Measurements from ENCODE around the gene ATL1. TPM values are rescaled to one million over a fixed set of nuclear protein-coding genes. Genes with fewer than 3 reads are reported as not detected.
"Not testable (repeated sequence)": the region's sequence is repeated elsewhere in the genome, so short reads cannot be mapped to it uniquely, and the experiment has no call there.

Gene ATL1
- total RNA-seq, 1 experiment from 2014 or later: 1.5 TPM

- no TSS peak for BruUV-seq (replicated peaks)
- Histone ChIP-seq H3K4me3 (ENCODE audit: low read depth in 2 of 2, low read length in 2 of 2) (no peak overlapping the region), H3K36me3 (ENCODE audit: control insufficient read depth, insufficient read depth, low read length) (no peaks in the 10 kb centered on the region), H3K4me1 (ENCODE audit: control insufficient read depth, insufficient read depth, low read length) (no peaks in the 10 kb centered on the region), H3K27ac (ENCODE audit: low read length) (no peak overlapping the region), H3K9me3 (ENCODE audit: control insufficient read depth, insufficient read depth, low read depth, low read length) (no peaks in the 10 kb centered on the region), H3K27me3 (ENCODE audit: control insufficient read depth, insufficient read depth, low read length) (no peaks in the 10 kb centered on the region)
- ATAC-seq (no peak), DNase-seq (ENCODE audit: low read depth, low spot score) (no peak)
- in situ Hi-C loops (cut with HindIII; ENCODE audit: low pct_unique_long_range_greater_than_20kb, low sequenced_read_pairs) (no loop called here), intact Hi-C loops (cut with micrococcal nuclease; ENCODE audit: unreplicated experiment) (no loop called here)
- ChIA-PET CTCF (no interaction called here), POLR2A (no interaction called here)
- TF ChIP-seq POLR2AphosphoS5 (IDR thresholded peaks at IDR 0.05; ENCODE audit: low read depth, low read length) (no peak), TCF7L2 (IDR thresholded peaks at IDR 0.05; ENCODE audit: low read depth, low read length) (no peak), SIN3A (IDR thresholded peaks at IDR 0.05; ENCODE audit: borderline replicate concordance, insufficient read depth, low read depth, low read length) (no peak)
- TF ChIP-seq, protein P1, sequence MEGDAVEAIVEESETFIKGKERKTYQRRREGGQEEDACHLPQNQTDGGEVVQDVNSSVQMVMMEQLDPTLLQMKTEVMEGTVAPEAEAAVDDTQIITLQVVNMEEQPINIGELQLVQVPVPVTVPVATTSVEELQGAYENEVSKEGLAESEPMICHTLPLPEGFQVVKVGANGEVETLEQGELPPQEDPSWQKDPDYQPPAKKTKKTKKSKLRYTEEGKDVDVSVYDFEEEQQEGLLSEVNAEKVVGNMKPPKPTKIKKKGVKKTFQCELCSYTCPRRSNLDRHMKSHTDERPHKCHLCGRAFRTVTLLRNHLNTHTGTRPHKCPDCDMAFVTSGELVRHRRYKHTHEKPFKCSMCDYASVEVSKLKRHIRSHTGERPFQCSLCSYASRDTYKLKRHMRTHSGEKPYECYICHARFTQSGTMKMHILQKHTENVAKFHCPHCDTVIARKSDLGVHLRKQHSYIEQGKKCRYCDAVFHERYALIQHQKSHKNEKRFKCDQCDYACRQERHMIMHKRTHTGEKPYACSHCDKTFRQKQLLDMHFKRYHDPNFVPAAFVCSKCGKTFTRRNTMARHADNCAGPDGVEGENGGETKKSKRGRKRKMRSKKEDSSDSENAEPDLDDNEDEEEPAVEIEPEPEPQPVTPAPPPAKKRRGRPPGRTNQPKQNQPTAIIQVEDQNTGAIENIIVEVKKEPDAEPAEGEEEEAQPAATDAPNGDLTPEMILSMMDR (IDR thresholded peaks at IDR 0.05): no peak
- TF ChIP-seq, protein P2, sequence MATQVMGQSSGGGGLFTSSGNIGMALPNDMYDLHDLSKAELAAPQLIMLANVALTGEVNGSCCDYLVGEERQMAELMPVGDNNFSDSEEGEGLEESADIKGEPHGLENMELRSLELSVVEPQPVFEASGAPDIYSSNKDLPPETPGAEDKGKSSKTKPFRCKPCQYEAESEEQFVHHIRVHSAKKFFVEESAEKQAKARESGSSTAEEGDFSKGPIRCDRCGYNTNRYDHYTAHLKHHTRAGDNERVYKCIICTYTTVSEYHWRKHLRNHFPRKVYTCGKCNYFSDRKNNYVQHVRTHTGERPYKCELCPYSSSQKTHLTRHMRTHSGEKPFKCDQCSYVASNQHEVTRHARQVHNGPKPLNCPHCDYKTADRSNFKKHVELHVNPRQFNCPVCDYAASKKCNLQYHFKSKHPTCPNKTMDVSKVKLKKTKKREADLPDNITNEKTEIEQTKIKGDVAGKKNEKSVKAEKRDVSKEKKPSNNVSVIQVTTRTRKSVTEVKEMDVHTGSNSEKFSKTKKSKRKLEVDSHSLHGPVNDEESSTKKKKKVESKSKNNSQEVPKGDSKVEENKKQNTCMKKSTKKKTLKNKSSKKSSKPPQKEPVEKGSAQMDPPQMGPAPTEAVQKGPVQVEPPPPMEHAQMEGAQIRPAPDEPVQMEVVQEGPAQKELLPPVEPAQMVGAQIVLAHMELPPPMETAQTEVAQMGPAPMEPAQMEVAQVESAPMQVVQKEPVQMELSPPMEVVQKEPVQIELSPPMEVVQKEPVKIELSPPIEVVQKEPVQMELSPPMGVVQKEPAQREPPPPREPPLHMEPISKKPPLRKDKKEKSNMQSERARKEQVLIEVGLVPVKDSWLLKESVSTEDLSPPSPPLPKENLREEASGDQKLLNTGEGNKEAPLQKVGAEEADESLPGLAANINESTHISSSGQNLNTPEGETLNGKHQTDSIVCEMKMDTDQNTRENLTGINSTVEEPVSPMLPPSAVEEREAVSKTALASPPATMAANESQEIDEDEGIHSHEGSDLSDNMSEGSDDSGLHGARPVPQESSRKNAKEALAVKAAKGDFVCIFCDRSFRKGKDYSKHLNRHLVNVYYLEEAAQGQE (IDR thresholded peaks at IDR 0.05; ENCODE audit: insufficient read depth in 1 of 2, low read depth in 2 of 2, low read length in 1 of 2): no peak
These were observed 64.5 kb downstream of the ATL1 start for GRCh38 chr14:50624447-50624846.

- H3K4me3 ChIP-seq (ENCODE audit: low read depth in 2 of 2, low read length in 2 of 2); ATAC-seq; BruUV-seq (replicated peaks); POLR2A ChIA-PET; H3K9me3 ChIP-seq (ENCODE audit: control insufficient read depth, insufficient read depth, low read depth, low read length); H3K4me1 ChIP-seq (ENCODE audit: control insufficient read depth, insufficient read depth, low read length); in situ Hi-C loops (cut with HindIII; ENCODE audit: low pct_unique_long_range_greater_than_20kb, low sequenced_read_pairs); intact Hi-C loops (cut with micrococcal nuclease; ENCODE audit: unreplicated experiment); DNase-seq (ENCODE audit: low read depth, low spot score); H3K27me3 ChIP-seq (ENCODE audit: control insufficient read depth, insufficient read depth, low read length); CTCF ChIA-PET; H3K36me3 ChIP-seq (ENCODE audit: control insufficient read depth, insufficient read depth, low read length); H3K27ac ChIP-seq (ENCODE audit: low read length): not testable (repeated sequence)
These were observed 65.0 kb downstream of the ATL1 start for GRCh38 chr14:50624947-50625346.

DNA sequence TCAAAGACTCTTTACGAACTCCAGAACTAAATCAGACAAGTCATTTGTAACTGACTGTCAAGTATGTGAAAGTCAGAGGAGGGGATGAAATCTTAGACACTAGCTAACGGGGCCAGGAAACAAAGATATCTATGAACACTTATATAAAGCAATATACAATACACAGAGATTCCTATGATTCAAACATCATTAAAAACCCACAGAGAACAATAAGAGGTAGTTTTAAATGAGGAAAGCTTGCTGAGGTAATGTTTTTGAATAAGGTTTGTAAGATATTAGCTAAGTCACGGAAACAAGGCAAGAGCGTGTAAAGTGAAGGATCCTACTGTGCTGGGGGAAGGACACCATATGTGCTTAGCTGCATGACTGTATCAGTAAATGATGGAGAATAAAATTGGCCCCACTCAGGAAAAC lies 71.5 kb downstream of the ATL1 start:
- ChIA-PET CTCF (interaction anchor here (0.7 kb wide), 1 partner anchor 36 kb away, joined by 4 read pairs; no protein-coding TSS in a partner anchor), POLR2A (no interaction called here)
- no peaks in the 10 kb centered on the region for H3K9me3 ChIP-seq (ENCODE audit: control insufficient read depth, insufficient read depth, low read depth, low read length)
- H3K36me3 ChIP-seq (ENCODE audit: control insufficient read depth, insufficient read depth, low read length): no peaks in the 10 kb centered on the region
- no peak for ATAC-seq
- H3K4me1 ChIP-seq (ENCODE audit: control insufficient read depth, insufficient read depth, low read length): no peaks in the 10 kb centered on the region
- no peak for DNase-seq (ENCODE audit: low read depth, low spot score)
- in situ Hi-C loops (cut with HindIII; ENCODE audit: low pct_unique_long_range_greater_than_20kb, low sequenced_read_pairs): no loop called here
- intact Hi-C loops (cut with micrococcal nuclease; ENCODE audit: unreplicated experiment): no loop called here
- no TSS peak for BruUV-seq (replicated peaks)
- no peak overlapping the region for H3K4me3 ChIP-seq (ENCODE audit: low read depth in 2 of 2, low read length in 2 of 2)
- TF ChIP-seq TCF7L2 (IDR thresholded peaks at IDR 0.05; ENCODE audit: low read depth, low read length): no peak
- TF ChIP-seq, protein P1 (IDR thresholded peaks at IDR 0.05): no peak
- no peak for TF ChIP-seq SIN3A (IDR thresholded peaks at IDR 0.05; ENCODE audit: borderline replicate concordance, insufficient read depth, low read depth, low read length)
- TF ChIP-seq, protein P2 (IDR thresholded peaks at IDR 0.05; ENCODE audit: insufficient read depth in 1 of 2, low read depth in 2 of 2, low read length in 1 of 2): no peak
- no peak for TF ChIP-seq POLR2AphosphoS5 (IDR thresholded peaks at IDR 0.05; ENCODE audit: low read depth, low read length)
- no peaks in the 10 kb centered on the region for H3K27me3 ChIP-seq (ENCODE audit: control insufficient read depth, insufficient read depth, low read length)
- H3K27ac ChIP-seq (ENCODE audit: low read length): no peak overlapping the region

Measured in Panc1 (cell line).